OCI-LY1 (cell line): ENCODE data around the gene PCP2.

Experiments used
- H2AFZ ChIP-seq: fragments of 200-600 bp; sonication (generic), shearing (Covaris generic); 2 replicates; pipeline ENCODE4 v1.6.0; 2014; ENCODE audit warnings: antibody characterized with exemption, mild to moderate bottlenecking, low read length
- H3F3A ChIP-seq: fragments of 200-600 bp; sonication (generic), shearing (Covaris generic); 2 replicates; pipeline ENCODE4 v1.6.0; 2014; ENCODE audit warnings: mild to moderate bottlenecking, antibody characterized with exemption, low read length, moderate library complexity; ENCODE audit not compliant: insufficient read depth
- H3K27ac ChIP-seq: fragments of 200-600 bp; sonication (generic); 2 replicates; pipeline ENCODE4 v1.5.1; 2014; ENCODE audit warnings: low read length, mixed run types, mild to moderate bottlenecking, low read depth; ENCODE audit not compliant: poor library complexity, severe bottlenecking
- H3K27me3 ChIP-seq: fragments of 200-600 bp; sonication (generic); 2 replicates; pipeline ENCODE4 v1.6.0; 2014; ENCODE audit warnings: antibody characterized with exemption, mild to moderate bottlenecking, low read length, moderate library complexity; ENCODE audit not compliant: insufficient read depth
- H3K36me3 ChIP-seq: fragments of 200-600 bp; sonication (generic); 2 replicates; pipeline ENCODE4 v1.6.1; 2014; ENCODE audit warnings: mild to moderate bottlenecking, antibody characterized with exemption, low read length, moderate library complexity, mixed read lengths; ENCODE audit not compliant: insufficient read depth
- H3K4me1 ChIP-seq: fragments of 200-600 bp; sonication (generic); 2 replicates; pipeline ENCODE4 v1.5.1; 2014; ENCODE audit warnings: mild to moderate bottlenecking, low read length, moderate library complexity; ENCODE audit not compliant: insufficient read depth, severe bottlenecking
- H3K4me2 ChIP-seq: fragments of 200-600 bp; sonication (generic), shearing (Covaris generic); 2 replicates; pipeline ENCODE4 v1.6.1; 2014; ENCODE audit warnings: low read length
- H3K4me3 ChIP-seq: fragments of 200-600 bp; sonication (generic); 2 replicates; pipeline ENCODE4 v1.5.1; 2014; ENCODE audit warnings: low read length, low read depth, mild to moderate bottlenecking, mixed read lengths; ENCODE audit not compliant: poor library complexity, severe bottlenecking
- H3K79me2 ChIP-seq: fragments of 200-600 bp; shearing (Covaris generic); 2 replicates; pipeline ENCODE4 v1.6.1; 2016; ENCODE audit warnings: mixed run types, low read length, mixed read lengths; ENCODE audit not compliant: insufficient read depth
- H3K9ac ChIP-seq: fragments of 200-600 bp; sonication (generic), shearing (Covaris generic); 2 replicates; pipeline ENCODE4 v1.6.1; 2014; ENCODE audit warnings: mild to moderate bottlenecking, low read length, mixed read lengths
- H3K9me2 ChIP-seq: fragments of 200-600 bp; sonication (generic), shearing (Covaris generic); 2 replicates; pipeline ENCODE4 v1.6.1; 2014; ENCODE audit warnings: low read depth, mild to moderate bottlenecking, low read length, mixed read lengths
- H3K9me3 ChIP-seq: fragments of 200-600 bp; shearing (Covaris generic); 2 replicates; pipeline ENCODE4 v1.6.1; 2014; ENCODE audit warnings: low read length, mixed read lengths
- H4K20me1 ChIP-seq: fragments of 200-600 bp; sonication (generic), shearing (Covaris generic); 2 replicates; pipeline ENCODE4 v1.6.0; 2016; ENCODE audit warnings: mild to moderate bottlenecking, low read length; ENCODE audit not compliant: insufficient read depth
- EZH2 ChIP-seq: fragments of 200-600 bp; sonication (generic), shearing (Covaris generic); IDR thresholded peaks from 2 replicates; pipeline ENCODE4 v1.8.0; 2017; ENCODE audit warnings: borderline replicate concordance, mixed run types, mild to moderate bottlenecking, antibody characterized with exemption, low read length, moderate library complexity, mixed read lengths
- TF ChIP-seq, protein P1 (sequence below): fragments of 200-600 bp; sonication (generic), shearing (Covaris generic); IDR thresholded peaks from 2 replicates; pipeline ENCODE4 v1.5.1; 2017; ENCODE audit warnings: mild to moderate bottlenecking, antibody characterized with exemption, low read length, moderate library complexity, mixed read lengths

The PCP2 gene

DNA sequence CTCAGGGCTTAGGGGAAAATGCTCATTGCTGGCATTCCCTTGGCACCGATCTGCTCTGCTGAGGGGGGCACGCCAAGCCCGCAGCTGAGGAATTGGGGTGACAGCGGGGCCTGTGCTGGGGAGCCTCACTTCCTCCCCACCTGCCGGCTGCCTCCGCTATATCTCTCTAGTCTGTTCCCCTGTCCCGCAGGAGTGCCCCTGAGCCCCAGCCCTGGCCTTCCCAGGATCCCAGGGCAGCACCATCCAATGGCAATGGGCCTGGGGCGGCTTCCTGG lies 12.8 kb upstream of the PCP2 start:
- Histone ChIP-seq H3K36me3 (peaks cover 26% of the 10 kb centered on the region), H3K9me3 (no peaks in the 10 kb centered on the region), H3K4me3 (no peak overlapping the region), H3K4me2 (no peak overlapping the region), H3F3A (no peaks in the 10 kb centered on the region), H3K27ac (no peak overlapping the region), H4K20me1 (no peaks in the 10 kb centered on the region), H3K27me3 (0 out of 2 replicates have a peak, but pooled peaks cover 3% of the 10 kb centered on the region), H3K9ac (no peak overlapping the region), H3K4me1 (no peaks in the 10 kb centered on the region), H2AFZ (no peak overlapping the region), H3K79me2 (no peaks in the 10 kb centered on the region), H3K9me2 (no peaks in the 10 kb centered on the region)
- TF ChIP-seq EZH2: no peak
- TF ChIP-seq, protein P1, sequence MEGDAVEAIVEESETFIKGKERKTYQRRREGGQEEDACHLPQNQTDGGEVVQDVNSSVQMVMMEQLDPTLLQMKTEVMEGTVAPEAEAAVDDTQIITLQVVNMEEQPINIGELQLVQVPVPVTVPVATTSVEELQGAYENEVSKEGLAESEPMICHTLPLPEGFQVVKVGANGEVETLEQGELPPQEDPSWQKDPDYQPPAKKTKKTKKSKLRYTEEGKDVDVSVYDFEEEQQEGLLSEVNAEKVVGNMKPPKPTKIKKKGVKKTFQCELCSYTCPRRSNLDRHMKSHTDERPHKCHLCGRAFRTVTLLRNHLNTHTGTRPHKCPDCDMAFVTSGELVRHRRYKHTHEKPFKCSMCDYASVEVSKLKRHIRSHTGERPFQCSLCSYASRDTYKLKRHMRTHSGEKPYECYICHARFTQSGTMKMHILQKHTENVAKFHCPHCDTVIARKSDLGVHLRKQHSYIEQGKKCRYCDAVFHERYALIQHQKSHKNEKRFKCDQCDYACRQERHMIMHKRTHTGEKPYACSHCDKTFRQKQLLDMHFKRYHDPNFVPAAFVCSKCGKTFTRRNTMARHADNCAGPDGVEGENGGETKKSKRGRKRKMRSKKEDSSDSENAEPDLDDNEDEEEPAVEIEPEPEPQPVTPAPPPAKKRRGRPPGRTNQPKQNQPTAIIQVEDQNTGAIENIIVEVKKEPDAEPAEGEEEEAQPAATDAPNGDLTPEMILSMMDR: no peak

DNA sequence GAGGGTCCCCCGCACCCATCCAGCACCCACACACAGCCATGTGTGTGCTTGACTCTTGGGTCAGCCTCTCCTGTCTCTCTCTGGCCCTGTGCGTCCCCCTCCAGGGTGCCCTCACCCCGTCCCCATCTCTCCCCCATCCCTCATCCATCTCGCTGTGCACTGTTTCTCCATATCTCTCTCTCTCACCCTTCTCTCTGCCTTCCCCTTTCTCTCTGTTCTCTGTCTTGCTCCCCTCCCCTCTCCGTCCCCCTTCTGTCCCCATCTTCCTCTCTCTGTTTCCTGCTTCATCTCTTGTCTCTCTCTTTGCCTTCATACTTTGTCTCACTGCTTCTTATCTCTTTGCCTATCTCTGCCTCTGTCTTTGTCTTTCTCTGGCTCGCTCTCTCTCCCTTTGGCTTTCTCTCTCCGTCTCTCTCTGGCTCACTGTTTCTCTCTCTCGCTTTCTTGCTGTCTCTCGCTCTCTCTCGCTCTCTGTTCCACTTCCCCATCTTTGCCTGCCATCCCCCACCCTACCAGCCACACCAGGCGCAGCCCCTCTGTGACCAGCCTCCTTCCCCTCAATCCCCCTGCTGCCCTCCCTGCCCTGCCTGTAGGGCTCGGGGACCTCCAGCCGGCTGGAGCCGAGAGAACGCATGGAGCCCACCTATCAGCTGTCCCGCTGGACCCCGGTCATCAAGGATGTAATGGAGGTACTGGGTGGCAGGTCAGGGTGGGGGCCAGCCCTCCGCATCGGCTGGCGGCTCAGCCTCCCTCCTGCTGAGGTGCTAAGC lies 12.3 kb upstream of the PCP2 start:
- no peaks in the 10 kb centered on the region for H3K9me3 ChIP-seq
- TF ChIP-seq, protein P1: no peak
- no peak for TF ChIP-seq EZH2
- no peak overlapping the region for H3K4me3 ChIP-seq
- peaks cover 26% of the 10 kb centered on the region for H3K36me3 ChIP-seq
- no peak overlapping the region for H2AFZ ChIP-seq
- no peaks in the 10 kb centered on the region for H3F3A ChIP-seq
- no peaks in the 10 kb centered on the region for H4K20me1 ChIP-seq
- H3K9ac ChIP-seq: no peak overlapping the region
- H3K4me2 ChIP-seq: no peak overlapping the region
- no peaks in the 10 kb centered on the region for H3K4me1 ChIP-seq
- no peak overlapping the region for H3K27ac ChIP-seq
- no peaks in the 10 kb centered on the region for H3K79me2 ChIP-seq
- H3K9me2 ChIP-seq: no peaks in the 10 kb centered on the region
- H3K27me3 ChIP-seq: 0 out of 2 replicates have a peak, but pooled peaks cover 3% of the 10 kb centered on the region

DNA sequence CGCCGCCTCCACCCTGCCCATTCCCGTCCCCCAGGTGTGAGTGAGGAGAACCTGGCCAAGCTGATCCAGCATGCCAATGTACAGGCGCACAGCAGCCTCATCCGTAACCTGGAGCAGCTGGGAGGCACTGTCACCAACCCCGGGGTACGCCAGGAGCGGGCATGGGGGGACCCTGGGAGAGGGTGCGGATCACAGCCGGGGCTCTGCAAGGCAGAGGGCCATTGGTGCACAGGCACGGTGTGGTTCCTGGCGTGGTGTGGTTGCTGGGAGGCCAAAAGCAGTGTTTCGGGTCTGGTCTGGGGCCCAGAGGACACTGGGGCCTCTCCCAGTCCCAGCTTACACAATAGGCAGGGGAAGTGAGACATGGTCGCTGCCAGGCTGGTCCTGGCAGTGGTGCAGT lies 11.6 kb upstream of the PCP2 start:
- TF ChIP-seq, protein P1: no peak
- TF ChIP-seq EZH2: no peak
- no peak overlapping the region for H3K27ac ChIP-seq
- H3K4me2 ChIP-seq: no peak overlapping the region
- H3K4me3 ChIP-seq: no peak overlapping the region
- no peaks in the 10 kb centered on the region for H3F3A ChIP-seq
- H3K9me3 ChIP-seq: no peaks in the 10 kb centered on the region
- H3K27me3 ChIP-seq: 0 out of 2 replicates have a peak, but pooled peaks cover 3% of the 10 kb centered on the region
- no peaks in the 10 kb centered on the region for H3K79me2 ChIP-seq
- H3K4me1 ChIP-seq: no peaks in the 10 kb centered on the region
- no peak overlapping the region for H2AFZ ChIP-seq
- H3K9ac ChIP-seq: no peak overlapping the region
- H3K36me3 ChIP-seq: peaks cover 26% of the 10 kb centered on the region
- H4K20me1 ChIP-seq: no peaks in the 10 kb centered on the region
- no peaks in the 10 kb centered on the region for H3K9me2 ChIP-seq
